CD4-positive, alpha-beta T cell treated with Interleukin-6 for 4 hours (primary cell): ENCODE results near the gene KLRF1.

Experiments used
- DNase-seq: peaks from one replicate; pipeline ENCODE4 v3.0.0-alpha.2; 2020; ENCODE audit warnings: mixed read lengths

Gene KLRF1

GRCh38 chr12:9809338-9809737, 17.9 kb upstream of the KLRF1 start:
- DNase-seq, result no peak

- DNase-seq, result no peak
These were observed 17.4 kb upstream of the KLRF1 start for GRCh38 chr12:9809866-9810265.

DNA sequence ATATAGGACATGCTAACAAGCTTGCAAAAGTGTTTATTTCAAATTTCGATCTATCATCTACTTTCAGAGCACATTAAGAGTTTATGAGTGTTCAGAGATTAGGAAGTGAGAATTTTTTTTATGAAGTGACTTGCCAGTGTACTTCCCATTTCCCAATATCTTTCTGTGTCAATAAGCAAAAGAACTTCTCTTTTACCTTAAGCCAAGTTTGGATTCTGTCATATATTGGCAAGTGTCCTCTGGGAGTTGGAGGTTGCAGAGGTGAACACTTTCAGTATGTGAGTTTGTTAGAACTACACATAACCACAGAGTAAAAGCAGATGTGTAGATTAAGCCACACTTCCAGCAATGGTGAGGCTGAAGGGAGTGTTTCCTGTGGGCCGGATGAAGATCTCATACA, 16.6 kb upstream of the KLRF1 start:
- no peak for DNase-seq

GRCh38 chr12:9811621-9812020, 15.7 kb upstream of the KLRF1 start:
- DNase-seq, result no peak

- peak; percentile 94 for DNase-seq
These were observed 13.2 kb upstream of the KLRF1 start for GRCh38 chr12:9813821-9814798.

- no peak for DNase-seq
These were observed 6.9 kb upstream of the KLRF1 start for GRCh38 chr12:9820281-9820930.

DNA sequence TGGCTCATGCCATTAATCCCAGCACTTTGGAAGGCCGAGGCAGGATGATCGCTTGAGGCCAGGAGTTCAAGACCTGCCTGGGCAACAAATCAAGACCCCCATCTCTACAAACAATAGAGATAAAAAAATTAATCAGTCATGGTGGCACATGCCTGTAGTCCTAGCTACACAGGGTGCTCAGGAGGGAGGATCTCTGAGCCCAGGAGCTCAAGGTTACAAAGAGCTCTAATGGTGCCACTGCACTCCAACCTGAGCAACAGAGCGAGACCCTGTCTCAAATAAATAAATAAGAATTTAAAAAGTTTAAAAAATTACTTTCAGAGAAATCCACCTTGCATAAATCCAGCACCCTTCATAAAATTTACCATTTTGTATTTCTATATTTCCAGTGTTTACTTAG, 2.2 kb downstream of the KLRF1 start:
- no peak for DNase-seq

DNA sequence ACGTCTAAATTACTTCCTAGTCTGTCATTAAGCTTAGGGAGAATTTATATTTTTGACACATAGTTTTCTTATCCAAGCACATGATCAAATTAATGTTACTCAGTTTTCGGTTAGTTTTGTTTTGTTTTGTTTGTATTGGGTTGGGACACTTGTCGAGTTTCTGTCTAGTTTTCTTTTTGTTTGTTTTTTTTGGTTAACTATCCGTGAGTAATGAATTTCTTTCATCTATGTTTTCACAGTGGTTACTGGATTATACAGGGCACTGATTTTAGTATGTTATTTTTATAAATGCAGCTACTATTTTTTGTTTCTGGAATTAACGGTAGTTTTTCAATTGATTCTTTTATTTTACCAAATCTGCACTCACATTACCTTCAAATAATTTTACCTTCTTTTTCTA, 2.7 kb downstream of the KLRF1 start:
- DNase-seq, result no peak

GRCh38 chr12:9831720-9832119, 4.4 kb downstream of the KLRF1 start:
- DNase-seq, result no peak

DNA sequence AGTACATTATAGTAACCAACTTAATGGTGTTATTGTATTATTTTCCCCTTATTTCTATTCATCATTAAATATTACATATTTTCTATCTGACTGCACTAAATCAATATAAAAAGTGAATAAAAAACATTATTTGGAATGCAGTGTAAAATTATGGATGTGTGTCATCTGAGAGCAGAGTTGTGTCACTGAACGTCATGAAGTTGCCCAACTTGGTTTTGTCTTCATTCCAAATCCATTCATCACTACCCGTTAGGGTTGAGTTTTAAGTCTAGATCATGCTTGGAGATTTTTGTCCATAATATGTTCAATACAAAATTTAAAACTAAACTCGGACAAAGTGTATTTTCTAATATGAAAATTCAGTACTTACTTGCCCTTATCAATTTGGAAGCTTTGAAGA, 16.1 kb downstream of the KLRF1 start:
- no peak for DNase-seq

GRCh38 chr12:9848899-9849298, 21.6 kb downstream of the KLRF1 start:
- no peak for DNase-seq

DNA sequence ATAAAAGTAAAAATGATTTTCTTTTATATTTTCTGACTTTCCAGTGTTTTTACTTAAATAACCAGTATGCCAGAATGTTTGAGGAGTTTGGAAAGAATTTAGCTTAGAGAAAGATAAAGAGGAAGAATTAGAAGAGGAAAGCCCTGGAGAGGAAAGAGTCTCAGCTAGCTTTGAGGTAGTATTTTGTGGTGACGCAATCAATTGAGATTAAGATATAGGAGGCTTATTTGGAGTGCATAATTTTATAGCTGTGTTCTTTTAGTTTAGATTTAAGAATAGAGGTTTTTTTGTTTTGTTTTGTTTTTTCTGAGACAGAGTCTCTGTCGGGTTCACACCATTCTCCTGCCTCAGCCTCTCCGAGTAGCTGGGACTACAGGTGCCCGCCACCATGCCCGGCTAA, 23.8 kb downstream of the KLRF1 start:
- DNase-seq, result no peak

DNA sequence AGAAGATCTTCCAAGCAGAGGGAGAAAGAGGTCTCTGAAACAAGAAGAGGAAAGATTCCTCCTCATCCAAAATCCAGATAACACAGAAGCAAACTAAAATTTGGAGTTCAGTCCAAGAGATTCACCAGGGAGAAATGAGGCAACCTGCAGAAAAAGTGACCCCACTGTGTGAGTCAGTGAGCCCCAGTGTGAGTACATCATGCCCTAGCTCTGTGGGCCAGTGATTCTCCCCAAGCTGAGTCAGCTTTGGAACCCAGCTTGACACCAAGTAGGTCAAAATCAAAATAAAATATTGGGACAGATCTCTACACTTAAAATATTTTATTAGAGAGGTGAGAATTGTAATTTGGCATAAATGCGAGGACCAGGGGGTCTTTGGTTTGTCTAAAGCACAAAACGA, 24.6 kb downstream of the KLRF1 start:
- no peak for DNase-seq

DNA sequence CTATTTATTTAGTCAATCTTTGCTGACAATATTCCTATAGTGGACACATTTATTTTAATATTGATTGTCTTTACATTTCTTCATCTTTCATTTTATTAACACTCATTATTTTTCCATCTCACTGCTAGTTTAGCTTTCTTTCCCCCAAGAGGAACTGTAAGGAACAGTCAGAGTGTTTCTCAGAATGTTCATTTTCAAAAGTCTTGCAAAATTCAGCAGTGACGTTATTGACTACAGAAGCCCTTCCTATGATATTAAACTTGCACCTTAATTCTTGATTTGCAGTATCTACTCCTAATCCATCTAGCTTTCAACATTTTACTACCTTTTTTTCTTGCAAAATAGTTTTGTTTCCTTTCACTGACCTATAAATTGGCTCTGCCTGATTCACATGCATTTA, 28.9 kb downstream of the KLRF1 start:
- DNase-seq, result no peak

GRCh38 chr12:9856894-9857293, 29.6 kb downstream of the KLRF1 start:
- DNase-seq, result no peak

- no peak for DNase-seq
These were observed 30.9 kb downstream of the KLRF1 start for GRCh38 chr12:9858135-9858534.

GRCh38 chr12:9864913-9865675, 37.8 kb downstream of the KLRF1 start:
- DNase-seq, result peak; percentile 11

- DNase-seq, result no peak
These were observed 39.6 kb downstream of the KLRF1 start for GRCh38 chr12:9866860-9867269.

DNA sequence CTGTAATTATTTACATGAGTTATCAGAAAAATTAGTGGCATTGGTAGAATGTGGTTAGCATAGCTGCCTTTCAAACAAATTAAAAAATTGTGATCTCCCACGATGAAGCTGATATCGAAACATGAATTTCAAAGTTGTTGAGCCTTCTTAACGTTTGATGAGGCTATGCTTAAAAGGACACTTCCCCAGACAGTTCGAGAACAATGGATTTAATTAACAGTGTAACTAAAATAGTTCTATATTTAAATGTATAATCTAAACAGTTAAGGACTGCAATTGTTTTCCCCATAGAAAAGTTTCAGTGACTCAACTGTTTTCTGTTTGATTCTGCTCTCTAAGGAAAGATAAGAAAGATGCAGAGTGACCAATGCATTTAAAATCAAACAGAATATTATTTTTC, 40.2 kb downstream of the KLRF1 start:
- DNase-seq, result no peak

- DNase-seq, result no peak
These were observed 41.1 kb downstream of the KLRF1 start for GRCh38 chr12:9868311-9868801.

DNA sequence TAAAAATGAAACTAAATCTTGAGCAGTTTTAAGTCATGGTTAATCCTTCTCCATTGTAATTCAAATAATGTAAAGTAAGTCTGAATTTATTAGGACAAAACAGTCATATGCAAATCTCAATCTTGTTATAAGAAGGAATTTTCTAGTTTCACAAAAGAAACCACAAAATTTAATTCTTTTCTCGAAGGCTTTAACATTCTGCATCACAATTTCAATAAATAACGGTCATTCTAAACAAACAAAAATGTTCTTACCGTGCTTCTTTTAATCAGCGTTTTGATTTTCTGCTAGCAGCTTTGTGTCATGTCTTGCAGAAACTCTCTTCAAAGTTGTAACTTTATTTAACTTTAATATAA, 41.6 kb downstream of the KLRF1 start:
- DNase-seq, result no peak

DNA sequence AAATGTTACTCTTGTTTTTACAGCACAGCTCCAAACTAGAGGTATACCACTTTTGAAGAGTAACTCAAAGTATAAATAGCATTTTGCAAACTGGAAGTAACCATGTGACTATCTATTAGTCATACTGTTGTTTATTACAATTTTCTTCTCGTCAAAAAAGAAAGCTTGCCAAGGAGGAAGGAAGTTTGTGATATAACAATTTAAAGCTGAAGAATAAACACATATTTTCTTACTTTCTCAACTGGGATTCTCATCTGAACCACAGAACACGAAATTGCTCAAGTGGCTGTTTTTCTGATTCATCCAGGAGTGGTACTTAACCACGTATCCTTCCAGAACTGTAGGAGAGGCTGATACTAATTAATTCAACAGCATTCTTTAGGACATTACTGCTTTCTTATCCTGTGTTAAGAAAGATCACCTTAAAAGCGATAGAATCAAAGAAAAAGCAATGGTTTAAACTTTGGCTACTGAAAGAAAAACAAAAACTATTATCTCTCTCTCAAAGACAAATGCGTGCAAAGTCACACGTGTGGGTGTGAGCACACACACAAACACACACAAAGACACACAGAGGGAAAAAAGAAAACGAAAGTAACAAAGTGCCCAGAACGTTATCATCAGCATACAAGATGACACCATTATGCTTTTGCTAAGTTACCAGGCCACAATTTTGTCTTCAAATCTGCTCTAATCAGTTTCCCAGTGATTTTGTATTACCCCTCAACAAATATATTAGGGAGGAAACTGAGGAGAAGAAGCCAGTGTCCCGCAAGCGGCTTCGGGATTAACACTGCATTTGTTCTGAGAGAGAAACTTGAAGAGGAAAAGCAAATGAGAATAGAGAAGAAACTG, 42.3 kb downstream of the KLRF1 start, which contains the start of gene CLEC2B:
Gene CLEC2B (minus strand): TSS at position 48 of the 855 bp plus-strand sequence.
- peak; percentile 35 for DNase-seq
